HCT116 (cell line): ENCODE data around the gene TBX15. TPM values are rescaled to one million over a fixed set of nuclear protein-coding genes. Genes with fewer than 3 reads are reported as not detected.

Experiments used
- ATAC-seq: fragments of 200-7000 bp; cut with Tn5 transposase; 2 replicates; pipeline ENCODE4 v1.9.1; 2020; ENCODE audit warnings: mild to moderate bottlenecking, moderate library complexity
- BruUV-seq: library from RNA; stranded (reverse); fragments of 400-500 nt; replicated peaks from 2 replicates; lab custom pipeline; 2021; lab: Mats Ljungman, UMichigan
- CTCF ChIA-PET: fragments of 300-600 bp; sonication (Branson Sonifier 250); formaldehyde crosslinking; loops from one replicate; lab custom pipeline; 2021; ENCODE audit warnings: antibody characterized with exemption; lab: Charles Lee
- POLR2A ChIA-PET: fragments of 300-600, 350-600 bp; sonication (Branson Sonifier 250); formaldehyde crosslinking; loops from one replicate; lab custom pipeline; 2021; ENCODE audit warnings: antibody characterized with exemption; lab: Charles Lee
- RAD21 ChIA-PET, 2 experiments: fragments of 300-600 bp; sonication (Branson Sonifier 250); formaldehyde crosslinking; loops; one replicate each; lab custom pipeline; 2023; ENCODE audit warnings: low total read pairs in 2 of 2; ENCODE audit not compliant: uncharacterized antibody in 2 of 2, unreplicated experiment in 2 of 2, low non-redundant PET in 1 of 2; lab: Charles Lee
- DNase-seq: peaks from one replicate; pipeline ENCODE4 v3.0.0-alpha.2; 2010; ENCODE audit warnings: low read depth, low spot score
- H2AFZ ChIP-seq: fragments of 200-600 bp; shearing (Covaris generic), sonication (generic); 2 replicates; pipeline ENCODE4 v1.6.1; 2017; ENCODE audit warnings: low read depth, mixed run types, mixed read lengths, antibody characterized with exemption, low read length; ENCODE audit not compliant: poor library complexity, severe bottlenecking
- H3K27ac ChIP-seq: 2 replicates; pipeline ENCODE4 v1.5.1; 2012; ENCODE audit warnings: low read depth, low read length
- H3K27me3 ChIP-seq: fragments of 200-600 bp; sonication (generic); 2 replicates; pipeline ENCODE4 v1.6.1; 2016; ENCODE audit warnings: mixed run types, low read length, mixed read lengths; ENCODE audit not compliant: insufficient read depth
- H3K36me3 ChIP-seq, 2 experiments: fragments of 200-500 bp in 1 of 2; fragments of 200-600 bp in 1 of 2; sonication (Bioruptor generic) in 1 of 2; sonication (generic) in 1 of 2; 2 replicates each; pipeline versions ENCODE4 v1.5.1 to v1.6.1; 2014 to 2016; ENCODE audit warnings: low read length in 2 of 2, inconsistent platforms in 1 of 2, mixed read lengths in 1 of 2, mixed run types in 1 of 2; ENCODE audit not compliant: insufficient read depth in 2 of 2, control insufficient read depth in 1 of 2
- H3K4me1 ChIP-seq, 2 experiments: fragments of 200-600 bp in 1 of 2; sonication (generic) in 1 of 2; 2 replicates each; pipeline versions ENCODE4 v1.5.1 to v1.6.1; 2012 to 2017; ENCODE audit warnings: low read length in 2 of 2, inconsistent platforms in 1 of 2, mild to moderate bottlenecking in 1 of 2, mixed read lengths in 1 of 2, mixed run types in 1 of 2, moderate library complexity in 1 of 2; ENCODE audit not compliant: insufficient read depth in 2 of 2, control insufficient read depth in 1 of 2
- H3K4me2 ChIP-seq: fragments of 200-600 bp; sonication (generic); 2 replicates; pipeline ENCODE4 v1.6.1; 2017; ENCODE audit warnings: mixed run types, low read length, mixed read lengths
- H3K4me3 ChIP-seq, 2 experiments: fragments of 200-600 bp in 1 of 2; sonication (generic) in 1 of 2; replicated peaks in 1 of 2; 2 replicates each; pipeline ENCODE4 v1.5.1; 2011 to 2016; ENCODE audit warnings: low read length in 2 of 2, control low read depth in 1 of 2, low read depth in 1 of 2, mild to moderate bottlenecking in 1 of 2, mixed read lengths in 1 of 2, mixed run types in 1 of 2
- H3K79me2 ChIP-seq: fragments of 200-600 bp; sonication (generic); 2 replicates; pipeline ENCODE4 v1.6.1; 2017; ENCODE audit warnings: mild to moderate bottlenecking, mixed run types, low read length, moderate library complexity, mixed read lengths; ENCODE audit not compliant: insufficient read depth
- H3K9ac ChIP-seq: fragments of 200-600 bp; sonication (generic); 2 replicates; pipeline ENCODE4 v1.6.1; 2016; ENCODE audit warnings: low read length, mixed read lengths
- H3K9me2 ChIP-seq: fragments of 200-600 bp; sonication (generic), shearing (Covaris generic); 2 replicates; pipeline ENCODE4 v1.6.1; 2017; ENCODE audit warnings: mixed run types, mild to moderate bottlenecking, moderate library complexity; ENCODE audit not compliant: insufficient read depth
- H3K9me3 ChIP-seq, 2 experiments: fragments of 200-500 bp in 1 of 2; fragments of 200-600 bp in 1 of 2; sonication (Bioruptor generic) in 1 of 2; sonication (generic) in 1 of 2; 2 replicates each; pipeline ENCODE4 v1.6.1; 2014 to 2017; ENCODE audit warnings: low read length in 2 of 2, mixed read lengths in 2 of 2, inconsistent platforms in 1 of 2, low read depth in 1 of 2, mild to moderate bottlenecking in 1 of 2, mixed run types in 1 of 2, moderate library complexity in 1 of 2; ENCODE audit not compliant: control insufficient read depth in 1 of 2, insufficient read depth in 1 of 2
- H4K20me1 ChIP-seq: fragments of 200-600 bp; sonication (generic), shearing (Covaris generic); 2 replicates; pipeline ENCODE4 v1.6.1; 2017; ENCODE audit warnings: mixed run types, mild to moderate bottlenecking, moderate library complexity; ENCODE audit not compliant: insufficient read depth
- CBX3 ChIP-seq: IDR thresholded peaks from 2 replicates; pipeline ENCODE4 v1.6.1; 2012; ENCODE audit warnings: low read depth
- CEBPB ChIP-seq: IDR thresholded peaks from 2 replicates; pipeline ENCODE4 v1.6.1; 2012; ENCODE audit warnings: low read depth
- EGR1 ChIP-seq: IDR thresholded peaks from 2 replicates; pipeline ENCODE4 v1.6.1; 2012; ENCODE audit warnings: low read depth
- ELF1 ChIP-seq: IDR thresholded peaks from 2 replicates; pipeline ENCODE4 v1.6.1; 2012; ENCODE audit warnings: low read depth, borderline replicate concordance
- EZH2 ChIP-seq: fragments of 200-600 bp; sonication (generic); IDR thresholded peaks from 2 replicates; pipeline ENCODE4 v1.6.1; 2017; ENCODE audit warnings: antibody characterized with exemption, mixed run types
- EZH2phosphoT487 ChIP-seq: fragments of 200-600 bp; IDR thresholded peaks from 2 replicates; pipeline ENCODE4 v1.6.1; 2018; ENCODE audit warnings: antibody characterized with exemption, borderline replicate concordance
- FOSL1 ChIP-seq: IDR thresholded peaks from 2 replicates; pipeline ENCODE4 v1.6.1; 2012; ENCODE audit warnings: low read depth
- JUND ChIP-seq: IDR thresholded peaks from 2 replicates; pipeline ENCODE4 v1.6.1; 2012
- POLR2A ChIP-seq: IDR thresholded peaks from 2 replicates; pipeline ENCODE4 v1.7.0; 2011; ENCODE audit warnings: borderline replicate concordance; ENCODE audit not compliant: insufficient read depth, insufficient read length; ENCODE audit errors: extremely low read depth
- POLR2AphosphoS5 ChIP-seq: IDR thresholded peaks from 2 replicates; pipeline ENCODE4 v1.6.1; 2011; ENCODE audit warnings: mild to moderate bottlenecking, low read depth, low read length, moderate library complexity
- SIN3A ChIP-seq: IDR thresholded peaks from 2 replicates; pipeline ENCODE4 v1.6.1; 2012; ENCODE audit warnings: low read depth
- SP1 ChIP-seq: IDR thresholded peaks from 2 replicates; pipeline ENCODE4 v1.6.1; 2012; ENCODE audit warnings: low read depth
- TCF7L2 ChIP-seq: IDR thresholded peaks from 2 replicates; pipeline ENCODE4 v1.7.0; 2011; ENCODE audit warnings: borderline replicate concordance, inconsistent platforms; ENCODE audit not compliant: insufficient read depth, insufficient read length; ENCODE audit errors: extremely low read depth
- intact Hi-C: fragments of 100-400 bp; cut with micrococcal nuclease; formaldehyde crosslinking; loops from 2 replicates; pipeline ENCODE4 v1.10.0; 2022
- total RNA-seq: library from RNA; stranded (reverse); gene quantifications from one replicate; pipeline ENCODE4 v1.2.1, GENCODE V29; 2021; ENCODE audit not compliant: unreplicated experiment
- TF ChIP-seq, protein P1 (sequence below): IDR thresholded peaks from 2 replicates; pipeline ENCODE4 v1.6.1; 2011; ENCODE audit warnings: mild to moderate bottlenecking, low read length, moderate library complexity; ENCODE audit not compliant: insufficient replicate concordance; ENCODE audit errors: extremely low read depth
- TF ChIP-seq, protein P2 (sequence below): IDR thresholded peaks from 2 replicates; pipeline ENCODE4 v1.6.1; 2012
- TF ChIP-seq, protein P3 (sequence below): IDR thresholded peaks from 2 replicates; pipeline ENCODE4 v1.6.1; 2012; ENCODE audit warnings: low read depth

TBX15 gene
- total RNA-seq, 1 experiment from 2014 or later, result not detected

DNA sequence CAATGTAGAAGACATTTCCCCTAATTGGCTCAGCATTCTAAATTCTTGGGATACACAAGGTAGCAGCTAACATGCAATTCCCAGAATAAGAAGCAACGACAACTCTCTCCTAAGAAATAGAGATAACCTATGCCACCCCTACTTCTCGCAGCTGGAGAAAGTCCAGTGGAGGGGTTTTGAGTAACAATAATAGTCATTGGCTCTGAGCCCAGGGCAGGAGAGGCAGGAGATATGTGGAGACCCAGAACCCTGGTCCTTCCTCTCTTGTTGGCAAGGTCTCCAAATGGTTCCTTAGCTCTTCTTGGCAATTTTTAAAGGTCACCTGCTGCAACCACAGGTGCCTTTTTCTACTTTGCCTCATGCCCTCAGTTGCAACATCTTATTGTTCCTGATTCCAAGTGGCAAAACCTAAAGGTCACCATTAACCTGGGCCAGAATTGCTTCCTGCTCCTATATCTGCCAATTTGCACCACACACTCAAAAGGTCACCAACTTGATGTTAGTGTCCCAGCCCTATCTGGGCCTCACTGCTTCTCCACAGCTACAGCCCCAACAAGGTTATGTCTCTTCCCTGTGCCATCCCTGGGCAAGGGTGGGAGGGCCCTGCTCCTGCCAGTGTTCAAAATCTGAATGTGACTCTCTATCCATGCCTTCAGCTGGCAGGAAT lies 36.7 kb downstream of the TBX15 start:
- H3K27ac ChIP-seq, result no peak overlapping the region
- ChIA-PET RAD21 (no interaction called here), CTCF (no interaction called here), POLR2A (no interaction called here)
- H3K36me3 ChIP-seq, result no peaks in the 10 kb centered on the region
- H3K9ac ChIP-seq, result no peak overlapping the region
- H3K9me3 ChIP-seq, result no peaks in the 10 kb centered on the region
- no peak overlapping the region for H2AFZ ChIP-seq
- no peaks in the 10 kb centered on the region for H4K20me1 ChIP-seq
- no peaks in the 10 kb centered on the region for H3K79me2 ChIP-seq
- peaks cover 3% of the 10 kb centered on the region; the same call in 1 of the 2 replicates for H3K27me3 ChIP-seq
- TF ChIP-seq FOSL1 (no peak), CBX3 (no peak), EGR1 (no peak), SIN3A (no peak), EZH2phosphoT487 (no peak), POLR2A (no peak), POLR2AphosphoS5 (no peak), ELF1 (no peak), CEBPB (no peak), JUND (no peak), TCF7L2 (no peak), EZH2 (no peak), SP1 (no peak)
- TF ChIP-seq, protein P1, sequence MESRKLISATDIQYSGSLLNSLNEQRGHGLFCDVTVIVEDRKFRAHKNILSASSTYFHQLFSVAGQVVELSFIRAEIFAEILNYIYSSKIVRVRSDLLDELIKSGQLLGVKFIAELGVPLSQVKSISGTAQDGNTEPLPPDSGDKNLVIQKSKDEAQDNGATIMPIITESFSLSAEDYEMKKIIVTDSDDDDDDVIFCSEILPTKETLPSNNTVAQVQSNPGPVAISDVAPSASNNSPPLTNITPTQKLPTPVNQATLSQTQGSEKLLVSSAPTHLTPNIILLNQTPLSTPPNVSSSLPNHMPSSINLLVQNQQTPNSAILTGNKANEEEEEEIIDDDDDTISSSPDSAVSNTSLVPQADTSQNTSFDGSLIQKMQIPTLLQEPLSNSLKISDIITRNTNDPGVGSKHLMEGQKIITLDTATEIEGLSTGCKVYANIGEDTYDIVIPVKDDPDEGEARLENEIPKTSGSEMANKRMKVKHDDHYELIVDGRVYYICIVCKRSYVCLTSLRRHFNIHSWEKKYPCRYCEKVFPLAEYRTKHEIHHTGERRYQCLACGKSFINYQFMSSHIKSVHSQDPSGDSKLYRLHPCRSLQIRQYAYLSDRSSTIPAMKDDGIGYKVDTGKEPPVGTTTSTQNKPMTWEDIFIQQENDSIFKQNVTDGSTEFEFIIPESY, result no peak
- TF ChIP-seq, protein P2, sequence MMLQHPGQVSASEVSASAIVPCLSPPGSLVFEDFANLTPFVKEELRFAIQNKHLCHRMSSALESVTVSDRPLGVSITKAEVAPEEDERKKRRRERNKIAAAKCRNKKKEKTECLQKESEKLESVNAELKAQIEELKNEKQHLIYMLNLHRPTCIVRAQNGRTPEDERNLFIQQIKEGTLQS, result no peak
- TF ChIP-seq, protein P3, sequence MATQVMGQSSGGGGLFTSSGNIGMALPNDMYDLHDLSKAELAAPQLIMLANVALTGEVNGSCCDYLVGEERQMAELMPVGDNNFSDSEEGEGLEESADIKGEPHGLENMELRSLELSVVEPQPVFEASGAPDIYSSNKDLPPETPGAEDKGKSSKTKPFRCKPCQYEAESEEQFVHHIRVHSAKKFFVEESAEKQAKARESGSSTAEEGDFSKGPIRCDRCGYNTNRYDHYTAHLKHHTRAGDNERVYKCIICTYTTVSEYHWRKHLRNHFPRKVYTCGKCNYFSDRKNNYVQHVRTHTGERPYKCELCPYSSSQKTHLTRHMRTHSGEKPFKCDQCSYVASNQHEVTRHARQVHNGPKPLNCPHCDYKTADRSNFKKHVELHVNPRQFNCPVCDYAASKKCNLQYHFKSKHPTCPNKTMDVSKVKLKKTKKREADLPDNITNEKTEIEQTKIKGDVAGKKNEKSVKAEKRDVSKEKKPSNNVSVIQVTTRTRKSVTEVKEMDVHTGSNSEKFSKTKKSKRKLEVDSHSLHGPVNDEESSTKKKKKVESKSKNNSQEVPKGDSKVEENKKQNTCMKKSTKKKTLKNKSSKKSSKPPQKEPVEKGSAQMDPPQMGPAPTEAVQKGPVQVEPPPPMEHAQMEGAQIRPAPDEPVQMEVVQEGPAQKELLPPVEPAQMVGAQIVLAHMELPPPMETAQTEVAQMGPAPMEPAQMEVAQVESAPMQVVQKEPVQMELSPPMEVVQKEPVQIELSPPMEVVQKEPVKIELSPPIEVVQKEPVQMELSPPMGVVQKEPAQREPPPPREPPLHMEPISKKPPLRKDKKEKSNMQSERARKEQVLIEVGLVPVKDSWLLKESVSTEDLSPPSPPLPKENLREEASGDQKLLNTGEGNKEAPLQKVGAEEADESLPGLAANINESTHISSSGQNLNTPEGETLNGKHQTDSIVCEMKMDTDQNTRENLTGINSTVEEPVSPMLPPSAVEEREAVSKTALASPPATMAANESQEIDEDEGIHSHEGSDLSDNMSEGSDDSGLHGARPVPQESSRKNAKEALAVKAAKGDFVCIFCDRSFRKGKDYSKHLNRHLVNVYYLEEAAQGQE, result no peak
- no peak overlapping the region for H3K4me2 ChIP-seq
- no peaks in the 10 kb centered on the region for H3K4me1 ChIP-seq
- DNase-seq, result no peak
- no peak; the same call in 1 of the 2 replicates for ATAC-seq
- H3K9me2 ChIP-seq, result no peaks in the 10 kb centered on the region
- intact Hi-C loops, result no loop called here
- no peak overlapping the region for H3K4me3 ChIP-seq
- BruUV-seq, result no TSS peak
